DND-41 (cell line): Measurements from ENCODE around the gene LGI4.

Source experiments
- ATAC-seq: fragments of 200-7000 bp; cut with Tn5 transposase; 3 replicates; pipeline ENCODE4 v1.9.1; 2021; ENCODE audit warnings: low read depth; ENCODE audit not compliant: insufficient read depth
- DNase-seq: peaks from one replicate; pipeline ENCODE4 v3.0.0-alpha.2; 2020
- H2AFZ ChIP-seq: 2 replicates; pipeline ENCODE4 v1.6.0; 2012; ENCODE audit warnings: low read depth, low read length
- H3K27ac ChIP-seq: 2 replicates; pipeline ENCODE4 v1.5.1; 2012; ENCODE audit warnings: low read length, inconsistent platforms
- H3K27me3 ChIP-seq: fragments of 200-600 bp; sonication (generic); 2 replicates; pipeline ENCODE4 v1.6.0; 2012; ENCODE audit warnings: low read length, mild to moderate bottlenecking, inconsistent platforms; ENCODE audit not compliant: insufficient read depth, poor library complexity
- H3K36me3 ChIP-seq: 2 replicates; pipeline ENCODE4 v1.5.1; 2012; ENCODE audit warnings: low read length, inconsistent platforms; ENCODE audit not compliant: insufficient read depth
- H3K4me1 ChIP-seq: 2 replicates; pipeline ENCODE4 v1.5.1; 2012; ENCODE audit warnings: mild to moderate bottlenecking, low read length; ENCODE audit not compliant: insufficient read depth
- H3K4me2 ChIP-seq: 2 replicates; pipeline ENCODE4 v1.6.0; 2012; ENCODE audit warnings: mild to moderate bottlenecking, moderate library complexity, low read length, inconsistent platforms; ENCODE audit not compliant: insufficient read depth
- H3K4me3 ChIP-seq, 2 experiments: fragments of 200-600 bp in 1 of 2; shearing (Covaris generic) in 1 of 2; 2 replicates each; pipeline ENCODE4 v1.5.1; 2012 to 2016; ENCODE audit warnings: inconsistent platforms in 2 of 2, low read length in 2 of 2, mild to moderate bottlenecking in 2 of 2, low read depth in 1 of 2, moderate library complexity in 1 of 2
- H3K79me2 ChIP-seq: 2 replicates; pipeline ENCODE4 v1.6.0; 2012; ENCODE audit warnings: low read length, inconsistent platforms; ENCODE audit not compliant: insufficient read depth
- H3K9ac ChIP-seq: 2 replicates; pipeline ENCODE4 v1.6.0; 2012; ENCODE audit warnings: low read depth, mild to moderate bottlenecking, inconsistent platforms, low read length, moderate library complexity
- H3K9me3 ChIP-seq: 2 replicates; pipeline ENCODE4 v1.5.1; 2012; ENCODE audit warnings: low read length, moderate library complexity, mild to moderate bottlenecking, inconsistent platforms; ENCODE audit not compliant: insufficient read depth, severe bottlenecking
- H4K20me1 ChIP-seq: 2 replicates; pipeline ENCODE4 v1.6.0; 2012; ENCODE audit warnings: low read length; ENCODE audit not compliant: insufficient read depth
- CTCF ChIP-seq: IDR thresholded peaks from 2 replicates; pipeline ENCODE4 v1.5.1; 2012; ENCODE audit warnings: borderline replicate concordance, low read length, moderate library complexity, mild to moderate bottlenecking; ENCODE audit not compliant: poor library complexity, severe bottlenecking; ENCODE audit errors: extremely low read depth
- EZH2 ChIP-seq: IDR thresholded peaks from 3 replicates; pipeline ENCODE4 v1.6.1; 2012; ENCODE audit warnings: borderline replicate concordance, low read depth, mild to moderate bottlenecking, moderate library complexity, low read length, inconsistent platforms; ENCODE audit not compliant: severe bottlenecking

Gene LGI4

GRCh38 chr19:35162471-35163326, 27.8 kb upstream of the LGI4 start:
- Histone ChIP-seq H3K9me3 (peaks cover 4% of the 10 kb centered on the region), H3K4me2 (no peak overlapping the region), H3K9ac (no peak overlapping the region)

GRCh38 chr19:35161434-35161743, 26.5 kb upstream of the LGI4 start:
- Histone ChIP-seq H2AFZ (no peak overlapping the region), H3K27me3 (no peaks in the 10 kb centered on the region), H3K27ac (no peak overlapping the region), H3K9me3 (peaks cover 4% of the 10 kb centered on the region), H3K9ac (no peak overlapping the region), H3K4me3 (no peak overlapping the region), H3K4me2 (no peak overlapping the region), H3K36me3 (peaks cover 91% of the 10 kb centered on the region), H3K4me1 (no peaks in the 10 kb centered on the region), H4K20me1 (no peaks in the 10 kb centered on the region; the same call in 1 of the 2 replicates), H3K79me2 (no peaks in the 10 kb centered on the region)
- TF ChIP-seq CTCF = no peak
- no peak for TF ChIP-seq EZH2
- DNase-seq (no peak), ATAC-seq (no peak)

More at GRCh38 chr19:35162471-35163326, 27.8 kb upstream of the LGI4 start:
- no peak for TF ChIP-seq EZH2
- no peak for ATAC-seq
- H4K20me1 ChIP-seq = no peaks in the 10 kb centered on the region
- H3K27me3 ChIP-seq = no peaks in the 10 kb centered on the region
- H3K27ac ChIP-seq = no peak overlapping the region
- no peak overlapping the region for H3K4me3 ChIP-seq
- H3K4me1 ChIP-seq = no peaks in the 10 kb centered on the region
- peaks cover 89% of the 10 kb centered on the region for H3K36me3 ChIP-seq
- DNase-seq = no peak
- H3K79me2 ChIP-seq = no peaks in the 10 kb centered on the region
- no peak overlapping the region for H2AFZ ChIP-seq

- no peak overlapping the region for H3K9ac ChIP-seq
- TF ChIP-seq CTCF = no peak
- no peak for TF ChIP-seq EZH2
- H3K27ac ChIP-seq = no peak overlapping the region
- ATAC-seq (no peak), DNase-seq (no peak)
- peaks cover 4% of the 10 kb centered on the region for H3K9me3 ChIP-seq
- no peak overlapping the region for H2AFZ ChIP-seq
- H3K4me1 ChIP-seq = peaks cover 2% of the 10 kb centered on the region
- H3K27me3 ChIP-seq = no peaks in the 10 kb centered on the region
- H3K36me3 ChIP-seq = peaks cover 85% of the 10 kb centered on the region
- no peak overlapping the region for H3K4me2 ChIP-seq
- H3K79me2 ChIP-seq = no peaks in the 10 kb centered on the region; the same call in 1 of the 2 replicates
- H4K20me1 ChIP-seq = no peaks in the 10 kb centered on the region; the same call in 1 of the 2 replicates
- no peak overlapping the region for H3K4me3 ChIP-seq
Observed at GRCh38 chr19:35160629-35161433, 26.0 kb upstream of the LGI4 start.

GRCh38 chr19:35159606-35160005, 24.7 kb upstream of the LGI4 start:
- no peak overlapping the region for H3K4me2 ChIP-seq
- peaks cover 73% of the 10 kb centered on the region for H3K36me3 ChIP-seq
- no peak overlapping the region for H3K4me3 ChIP-seq
- ATAC-seq (no peak), DNase-seq (no peak)
- no peak overlapping the region for H3K27ac ChIP-seq
- no peaks in the 10 kb centered on the region for H3K27me3 ChIP-seq
- peaks cover 4% of the 10 kb centered on the region for H3K9me3 ChIP-seq
- peaks cover 3% of the 10 kb centered on the region; the same call in 1 of the 2 replicates for H4K20me1 ChIP-seq
- peaks cover 12% of the 10 kb centered on the region; the same call in 1 of the 2 replicates for H3K79me2 ChIP-seq
- no peak for TF ChIP-seq EZH2
- TF ChIP-seq CTCF = no peak
- peaks cover 14% of the 10 kb centered on the region for H3K4me1 ChIP-seq
- H2AFZ ChIP-seq = no peak overlapping the region
- no peak overlapping the region for H3K9ac ChIP-seq
